DND-41 (cell line): ENCODE results near the gene EYA4.

ENCODE experiments used
- CTCF ChIP-seq: IDR thresholded peaks from 2 replicates; pipeline ENCODE4 v1.5.1; 2012; ENCODE audit warnings: borderline replicate concordance, low read length, moderate library complexity, mild to moderate bottlenecking; ENCODE audit not compliant: poor library complexity, severe bottlenecking; ENCODE audit errors: extremely low read depth
- EZH2 ChIP-seq: IDR thresholded peaks from 3 replicates; pipeline ENCODE4 v1.6.1; 2012; ENCODE audit warnings: borderline replicate concordance, low read depth, mild to moderate bottlenecking, moderate library complexity, low read length, inconsistent platforms; ENCODE audit not compliant: severe bottlenecking

GRCh38 chr6:133550026-133550425, 308.9 kb downstream of the EYA4 start:
- TF ChIP-seq CTCF = no peak
- TF ChIP-seq EZH2 = no peak
